Ascending aorta (tissue), 2 donors: Measurements from ENCODE around the gene CHST11. TPM values are rescaled to one million over a fixed set of nuclear protein-coding genes. Genes with fewer than 3 reads are reported as not detected.
A peak's percentile ranks its signal among the peaks of the same experiment; 100 is the strongest.

Source experiments
- DNase-seq, 2 donors: peaks; one replicate each; pipeline ENCODE4 v3.0.0-alpha.2; 2019; ENCODE audit warnings: low spot score in 2 of 2
- H3K27ac ChIP-seq, 2 donors: fragments of 200-600 bp; sonication (generic); one replicate each; pipeline ENCODE4 v1.5.1; 2016 to 2017; ENCODE audit warnings: mild to moderate bottlenecking in 1 of 2
- H3K27me3 ChIP-seq: fragments of 200-600 bp; sonication (generic); one replicate; pipeline ENCODE4 v1.5.1; 2017
- H3K36me3 ChIP-seq, 2 donors: fragments of 200-600 bp; sonication (generic); one replicate each; pipeline ENCODE4 v1.5.1; 2016
- H3K4me1 ChIP-seq, 2 donors: fragments of 200-600 bp; sonication (generic); one replicate each; pipeline ENCODE4 v1.5.1; 2016 to 2017; ENCODE audit warnings: mild to moderate bottlenecking in 1 of 2
- H3K4me3 ChIP-seq, 2 donors: fragments of 200-600 bp; sonication (generic); one replicate each; pipeline ENCODE4 v1.5.1; 2016 to 2017; ENCODE audit warnings: mild to moderate bottlenecking in 1 of 2
- H3K9me3 ChIP-seq, 2 donors: fragments of 200-600 bp; sonication (generic); one replicate each; pipeline ENCODE4 v1.5.1; 2016
- intact Hi-C: fragments of 100-400 bp; cut with DNase I; formaldehyde crosslinking; loops from one replicate; pipeline ENCODE4 v1.15.1; 2023
- total RNA-seq: library from RNA; depleted of rRNA; stranded (reverse); fragments of >200 nt; gene quantifications from one replicate; pipeline ENCODE4 v1.1.0, GENCODE V29; 2016
- TF ChIP-seq, protein P1 (sequence below), 3 experiments: fragments of 200-600 bp in 2 of 3; fragments of 450-650 bp in 1 of 3; sonication (generic) in 2 of 3; IDR thresholded peaks; one replicate each; pipeline ENCODE4 v1.5.1; 2016 to 2019; ENCODE audit warnings: antibody characterized with exemption in 3 of 3, mild to moderate bottlenecking in 1 of 3, moderate library complexity in 1 of 3

CHST11 gene
- total RNA-seq, 1 donor from 2014 or later, result 63.2 TPM

- Histone ChIP-seq H3K27ac (peak overlapping the region; percentile 82 to 96), H3K27me3 (no peaks in the 10 kb centered on the region), H3K9me3 (no peaks in the 10 kb centered on the region), H3K4me1 (peaks cover 2 to 16% of the 10 kb centered on the region in 2 donors), H3K4me3 (peak overlapping the region; percentile 66 to 96), H3K36me3 (no peaks in the 10 kb centered on the region)
- intact Hi-C loops, result loop anchor here (1.0 to 10.0 kb wide), 7 partner anchors 75 to 650 kb away; partner anchors contain the start of gene WASHC4
- peak in 1 of 2 donors; percentile 80 for DNase-seq
- TF ChIP-seq, protein P1, sequence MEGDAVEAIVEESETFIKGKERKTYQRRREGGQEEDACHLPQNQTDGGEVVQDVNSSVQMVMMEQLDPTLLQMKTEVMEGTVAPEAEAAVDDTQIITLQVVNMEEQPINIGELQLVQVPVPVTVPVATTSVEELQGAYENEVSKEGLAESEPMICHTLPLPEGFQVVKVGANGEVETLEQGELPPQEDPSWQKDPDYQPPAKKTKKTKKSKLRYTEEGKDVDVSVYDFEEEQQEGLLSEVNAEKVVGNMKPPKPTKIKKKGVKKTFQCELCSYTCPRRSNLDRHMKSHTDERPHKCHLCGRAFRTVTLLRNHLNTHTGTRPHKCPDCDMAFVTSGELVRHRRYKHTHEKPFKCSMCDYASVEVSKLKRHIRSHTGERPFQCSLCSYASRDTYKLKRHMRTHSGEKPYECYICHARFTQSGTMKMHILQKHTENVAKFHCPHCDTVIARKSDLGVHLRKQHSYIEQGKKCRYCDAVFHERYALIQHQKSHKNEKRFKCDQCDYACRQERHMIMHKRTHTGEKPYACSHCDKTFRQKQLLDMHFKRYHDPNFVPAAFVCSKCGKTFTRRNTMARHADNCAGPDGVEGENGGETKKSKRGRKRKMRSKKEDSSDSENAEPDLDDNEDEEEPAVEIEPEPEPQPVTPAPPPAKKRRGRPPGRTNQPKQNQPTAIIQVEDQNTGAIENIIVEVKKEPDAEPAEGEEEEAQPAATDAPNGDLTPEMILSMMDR (IDR thresholded peaks at IDR 0.05), result peak; percentile 17 to 54 (median 34)
Observed at GRCh38 chr12:104456950-104457745, 400 bp downstream of the CHST11 start.

DNA sequence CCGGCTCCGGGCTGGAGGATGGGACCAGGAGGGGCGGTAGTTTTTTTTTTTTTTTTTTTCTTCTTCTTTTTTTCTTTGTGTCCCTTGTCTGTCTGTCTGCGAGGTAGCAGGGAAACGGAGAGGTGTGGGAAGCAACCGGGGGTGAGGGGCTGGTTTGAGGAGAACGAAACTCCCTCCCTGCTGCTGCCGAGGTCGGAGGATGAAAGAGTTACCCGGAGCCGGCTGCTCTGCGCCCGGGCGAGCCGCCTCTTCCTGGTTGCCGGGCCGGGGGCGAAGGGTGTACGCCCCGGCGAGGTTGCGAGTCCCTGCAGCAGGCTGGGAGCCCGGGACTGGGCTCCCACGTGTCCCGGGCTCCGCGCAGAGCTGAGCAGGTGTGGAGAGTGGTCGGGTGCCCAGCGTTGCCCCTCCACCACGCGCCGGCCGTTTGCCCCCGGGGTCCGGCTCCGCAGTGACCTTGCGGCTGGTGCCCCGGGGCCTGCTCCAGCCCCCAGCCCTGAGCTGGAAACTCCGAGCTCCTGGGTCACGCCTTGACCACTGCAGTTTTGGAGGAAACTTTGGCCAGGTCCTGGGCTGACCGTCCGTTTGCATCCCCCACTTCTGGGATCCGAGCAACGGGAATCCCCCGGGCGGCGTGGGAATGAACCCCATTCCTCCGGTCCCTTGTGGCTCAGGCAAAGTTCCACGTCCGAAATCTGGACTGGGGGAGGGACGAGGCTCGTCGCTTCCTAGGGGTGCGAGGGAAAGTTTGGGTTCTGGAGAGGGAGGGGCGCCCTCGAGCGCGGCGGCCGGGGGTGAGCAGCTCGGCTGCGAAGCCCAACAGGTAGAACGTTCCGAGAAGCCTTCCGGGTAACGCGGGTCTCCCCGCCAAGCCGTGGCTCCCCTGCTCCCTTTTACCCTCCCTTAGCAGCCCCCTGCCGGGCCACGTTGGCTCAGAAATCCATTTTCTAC, 1.3 kb downstream of the CHST11 start:
- peak in 1 of 2 donors; percentile 70 for DNase-seq
- Histone ChIP-seq H3K36me3 (no peaks in the 10 kb centered on the region), H3K4me1 (peaks cover 2 to 19% of the 10 kb centered on the region in 2 donors), H3K4me3 (peak overlapping the region; percentile 66 to 96), H3K27me3 (no peaks in the 10 kb centered on the region), H3K9me3 (no peaks in the 10 kb centered on the region), H3K27ac (peak overlapping the region; percentile 82 to 96)
- TF ChIP-seq, protein P1 (IDR thresholded peaks at IDR 0.05), result no peak
- intact Hi-C loops, result loop anchor here (1.0 to 10.0 kb wide), 7 partner anchors 76 to 649 kb away; partner anchors contain the start of gene WASHC4

DNA sequence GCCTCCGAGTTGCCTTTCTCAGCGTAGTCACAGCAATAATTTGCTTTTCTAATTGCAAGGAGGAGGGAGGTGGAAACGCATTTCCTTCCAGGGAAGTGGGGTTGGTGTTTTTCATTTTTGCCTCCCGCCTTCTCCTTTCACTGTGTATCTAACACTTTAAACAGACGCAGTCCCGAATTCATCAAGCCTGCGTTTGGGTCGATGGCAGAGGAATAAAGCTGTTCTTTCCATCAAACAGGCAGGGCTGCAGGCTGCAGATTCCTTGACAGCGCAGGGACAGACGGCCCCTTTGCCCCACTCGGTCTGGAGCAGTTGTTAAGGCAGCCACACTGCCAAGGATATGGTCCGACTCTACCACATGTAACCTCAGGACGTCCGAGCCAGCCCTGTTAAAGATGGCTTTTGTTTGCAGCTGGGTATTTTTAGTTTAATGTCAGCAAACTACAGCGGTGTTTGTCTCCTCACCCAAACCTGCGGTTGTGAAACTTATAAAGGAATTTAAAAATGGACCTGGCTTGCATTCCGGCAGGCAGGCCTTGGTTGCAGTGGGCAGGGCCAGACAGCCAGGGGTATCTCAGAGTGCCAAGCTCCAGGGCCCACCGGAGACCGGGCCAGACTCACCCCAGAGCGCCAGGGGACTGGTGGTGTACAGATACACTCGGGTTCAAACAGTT, 2.1 kb downstream of the CHST11 start:
- H3K4me1 ChIP-seq, result peaks cover 2 to 19% of the 10 kb centered on the region in 2 donors

GRCh38 chr12:104459368-104459909, 2.7 kb downstream of the CHST11 start:
- DNase-seq, result no peak
- intact Hi-C loops, result loop anchor here (5.0 to 10.0 kb wide), 5 partner anchors 77 to 418 kb away; no protein-coding TSS in a partner anchor
- Histone ChIP-seq H3K4me3 (peak overlapping the region; percentile 66 to 96), H3K27me3 (no peaks in the 10 kb centered on the region), H3K9me3 (no peaks in the 10 kb centered on the region), H3K4me1 (peaks cover 2 to 19% of the 10 kb centered on the region in 2 donors), H3K27ac (peak overlapping the region; percentile 82 to 96), H3K36me3 (no peaks in the 10 kb centered on the region)
- TF ChIP-seq, protein P1 (IDR thresholded peaks at IDR 0.05), result no peak

More for the DNA sequence above, 2.1 kb downstream of the CHST11 start:
- H3K27me3 ChIP-seq, result no peaks in the 10 kb centered on the region
- H3K9me3 ChIP-seq, result no peaks in the 10 kb centered on the region
- peak overlapping the region; percentile 82 to 96 for H3K27ac ChIP-seq
- H3K36me3 ChIP-seq, result no peaks in the 10 kb centered on the region
- intact Hi-C loops, result loop anchor here (5.0 to 10.0 kb wide), 5 partner anchors 77 to 418 kb away; no protein-coding TSS in a partner anchor
- TF ChIP-seq, protein P1 (IDR thresholded peaks at IDR 0.05), result no peak
- peak in 1 of 2 donors; percentile 78 for DNase-seq
- H3K4me3 ChIP-seq, result peak overlapping the region; percentile 66 to 96
